LNCaP clone FGC (cell line): ENCODE results near the gene EFNA3.
"Not testable (repeated sequence)": the region's sequence is repeated elsewhere in the genome, so short reads cannot be mapped to it uniquely, and the experiment has no call there.

Experiments used
- DNase-seq: peaks from one replicate; pipeline ENCODE4 v3.0.0-alpha.2; 2011; ENCODE audit warnings: low read depth
- H3K4me3 ChIP-seq: 2 replicates; pipeline ENCODE4 v1.5.1; 2011; ENCODE audit warnings: mild to moderate bottlenecking, low read depth, low read length, control low read depth
- CTCF ChIP-seq: IDR thresholded peaks from 2 replicates; pipeline ENCODE4 v1.5.1; 2012; ENCODE audit warnings: mild to moderate bottlenecking; ENCODE audit not compliant: control insufficient read depth, insufficient read depth; ENCODE audit errors: extremely low read depth

EFNA3 gene

GRCh38 chr1:155110826-155111225 is 32.2 kb downstream of the EFNA3 start:
- DNase-seq = no peak
- TF ChIP-seq CTCF = no peak
- no peak overlapping the region for H3K4me3 ChIP-seq

DNA sequence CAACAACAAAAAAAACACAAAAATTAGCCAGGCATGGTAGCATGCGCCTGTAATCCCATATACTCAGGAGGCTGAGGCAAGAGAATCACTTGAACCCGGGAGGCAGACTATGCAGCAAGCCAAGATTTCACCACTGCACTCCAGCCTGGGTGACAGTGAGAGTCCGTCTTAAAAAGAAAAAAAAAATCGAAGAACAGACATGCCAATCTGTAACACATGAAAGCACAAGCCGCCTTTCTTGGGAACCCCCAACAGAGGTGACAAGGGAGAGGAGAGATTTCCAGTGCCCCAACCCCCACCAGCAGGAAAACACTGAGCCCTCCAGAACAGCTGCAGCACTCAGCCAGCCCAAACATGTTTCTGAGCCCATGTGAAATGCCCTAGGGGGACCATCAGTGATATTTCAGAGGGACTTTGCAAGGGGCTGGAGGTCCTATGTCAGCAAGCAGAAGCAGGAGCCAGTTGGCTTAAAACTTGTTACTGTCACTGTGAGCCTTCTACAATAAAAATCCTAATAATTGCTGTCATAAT is 34.9 kb downstream of the EFNA3 start:
- DNase-seq = no peak
- TF ChIP-seq CTCF = no peak
- no peak overlapping the region for H3K4me3 ChIP-seq

DNA sequence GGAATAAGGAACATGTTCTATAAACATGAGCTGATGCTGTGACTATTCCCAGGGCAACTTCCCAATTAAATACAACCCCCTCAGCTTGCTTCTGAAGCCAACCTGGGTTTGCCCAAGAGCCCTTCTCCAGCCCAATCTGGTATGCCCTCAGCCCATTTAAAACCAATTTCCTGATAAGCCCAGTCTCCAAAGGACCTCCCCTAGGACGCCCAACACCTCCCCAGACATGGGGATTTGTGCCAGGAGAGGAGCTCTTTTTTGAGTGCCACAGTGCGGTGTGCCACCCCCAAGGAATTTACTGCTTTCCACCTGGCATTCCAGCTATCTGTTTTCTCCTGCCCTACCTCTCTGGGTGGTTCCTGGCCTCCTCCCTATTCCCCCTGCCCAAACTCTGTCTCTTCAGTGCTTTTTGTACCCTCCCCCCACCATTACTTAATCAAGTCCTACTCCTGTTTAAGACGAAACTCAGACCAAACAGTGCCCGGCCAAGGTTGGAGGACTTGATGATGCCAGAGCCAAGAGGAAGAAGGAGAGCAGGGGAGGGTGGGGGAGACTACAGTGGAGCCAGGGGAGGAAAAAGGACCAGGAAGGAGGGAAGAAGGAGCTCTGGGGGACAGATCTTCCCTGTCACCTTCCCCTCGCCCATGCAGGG is 37.6 kb downstream of the EFNA3 start:
- TF ChIP-seq CTCF = no peak
- DNase-seq = no peak
- no peak overlapping the region for H3K4me3 ChIP-seq

- H3K4me3 ChIP-seq = no peak overlapping the region
- DNase-seq = no peak
- no peak for TF ChIP-seq CTCF
Measured at GRCh38 chr1:155117610-155118009, 39.0 kb downstream of the EFNA3 start.

GRCh38 chr1:155118090-155118489 is 39.5 kb downstream of the EFNA3 start:
- not testable (repeated sequence) for DNase-seq, H3K4me3 ChIP-seq

GRCh38 chr1:155120253-155120652 is 41.6 kb downstream of the EFNA3 start:
- H3K4me3 ChIP-seq = no peak overlapping the region
- TF ChIP-seq CTCF = no peak
- no peak for DNase-seq

DNA sequence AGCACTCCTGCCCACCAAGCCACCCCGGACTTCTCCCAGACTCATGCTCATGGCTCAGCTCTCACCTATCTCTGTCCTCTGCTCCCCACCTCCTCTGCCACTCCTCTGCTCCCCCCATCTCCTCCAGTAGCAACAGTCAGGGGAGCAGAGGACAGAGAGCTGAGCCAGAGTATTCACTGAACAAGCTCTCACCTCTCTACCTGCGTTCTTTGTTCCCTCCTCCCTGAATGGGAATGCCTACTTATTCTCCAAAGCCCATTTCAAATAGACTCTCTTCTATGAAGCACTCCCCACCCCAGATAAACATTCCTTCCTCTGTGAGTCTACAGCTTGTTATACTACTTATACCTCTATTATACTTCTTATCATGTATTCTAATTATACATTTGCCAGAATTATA is 42.6 kb downstream of the EFNA3 start:
- no peak for TF ChIP-seq CTCF
- DNase-seq = no peak
- no peak overlapping the region for H3K4me3 ChIP-seq
